Neural progenitor cell (in vitro differentiated cells): ENCODE measurements around the gene EVL. TPM values are rescaled to one million over a fixed set of nuclear protein-coding genes. Genes with fewer than 3 reads are reported as not detected.

ENCODE experiments used
- DNase-seq: peaks from one replicate; pipeline ENCODE4 v3.0.0-alpha.2; 2016; ENCODE audit warnings: low spot score
- H2AFZ ChIP-seq: fragments of 200-600 bp; sonication (generic); replicated peaks from 2 replicates; pipeline ENCODE4 v1.6.1; 2016; ENCODE audit warnings: antibody characterized with exemption
- H3F3A ChIP-seq: fragments of 200-600 bp; sonication (generic); 2 replicates; pipeline ENCODE4 v1.6.1; 2016; ENCODE audit warnings: antibody characterized with exemption, low read depth
- H3K27ac ChIP-seq: fragments of 200-600 bp; sonication (generic); 2 replicates; pipeline ENCODE4 v1.5.1; 2016; ENCODE audit warnings: mild to moderate bottlenecking
- H3K27me3 ChIP-seq: fragments of 200-600 bp; sonication (generic); 2 replicates; pipeline ENCODE4 v1.6.1; 2016; ENCODE audit warnings: mild to moderate bottlenecking, moderate library complexity
- H3K36me3 ChIP-seq: fragments of 200-600 bp; sonication (generic); 2 replicates; pipeline ENCODE4 v1.5.1; 2016
- H3K4me1 ChIP-seq: fragments of 200-600 bp; sonication (generic); 2 replicates; pipeline ENCODE4 v1.6.1; 2016; ENCODE audit warnings: mixed run types
- H3K4me2 ChIP-seq: fragments of 200-600 bp; sonication (generic); 2 replicates; pipeline ENCODE4 v1.6.1; 2016
- H3K4me3 ChIP-seq: fragments of 200-600 bp; sonication (generic); 2 replicates; pipeline ENCODE4 v1.5.1; 2016
- H3K79me2 ChIP-seq: fragments of 200-600 bp; sonication (generic); 2 replicates; pipeline ENCODE4 v1.6.1; 2016; ENCODE audit warnings: low read depth
- H3K9ac ChIP-seq: fragments of 200-600 bp; sonication (generic); 2 replicates; pipeline ENCODE4 v1.6.1; 2016
- H3K9me3 ChIP-seq: fragments of 200-600 bp; sonication (generic); 2 replicates; pipeline ENCODE4 v1.5.1; 2016; ENCODE audit warnings: low read depth
- H4K20me1 ChIP-seq: fragments of 200-600 bp; sonication (generic); 2 replicates; pipeline ENCODE4 v1.6.1; 2016; ENCODE audit warnings: low read depth
- H3K27ac Mint-ChIP-seq: 3 replicates; pipeline ENCODE4 v1.8.0; 2021; ENCODE audit warnings: mixed read lengths
- H3K27me3 Mint-ChIP-seq: 2 replicates; pipeline ENCODE4 v1.8.0; 2022; ENCODE audit warnings: low read depth, mild to moderate bottlenecking, inconsistent platforms, moderate library complexity, mixed read lengths; ENCODE audit not compliant: insufficient read depth
- H3K36me3 Mint-ChIP-seq: 3 replicates; pipeline ENCODE4 v1.8.0; 2021; ENCODE audit warnings: mixed read lengths
- H3K4me1 Mint-ChIP-seq: 3 replicates; pipeline ENCODE4 v1.8.0; 2021; ENCODE audit warnings: mixed read lengths
- H3K4me3 Mint-ChIP-seq: 3 replicates; pipeline ENCODE4 v1.8.0; 2021; ENCODE audit warnings: mild to moderate bottlenecking, moderate library complexity, mixed read lengths
- H3K9me3 Mint-ChIP-seq: 3 replicates; pipeline ENCODE4 v1.8.0; 2020; ENCODE audit warnings: mixed read lengths
- EZH2 ChIP-seq: fragments of 200-600 bp; sonication (generic); IDR thresholded peaks from 2 replicates; pipeline ENCODE4 v1.6.1; 2017; ENCODE audit warnings: antibody characterized with exemption, mild to moderate bottlenecking, moderate library complexity
- EZH2phosphoT487 ChIP-seq: fragments of 200-600 bp; sonication (generic); IDR thresholded peaks from 2 replicates; pipeline ENCODE4 v1.6.1; 2017; ENCODE audit warnings: antibody characterized with exemption
- total RNA-seq: library from RNA; depleted of rRNA; stranded (reverse); fragments of >200 nt; gene quantifications from 2 replicates; pipeline ENCODE4 v1.2.3, GENCODE V29; 2015; ENCODE audit warnings: low replicate concordance
- TF ChIP-seq, protein P1 (sequence below): fragments of 200-600 bp; sonication (generic); IDR thresholded peaks from 2 replicates; pipeline ENCODE4 v1.5.1; 2017; ENCODE audit warnings: antibody characterized with exemption, mild to moderate bottlenecking

Gene EVL
- total RNA-seq, 1 donor from 2014 or later: 49.2 TPM

DNA sequence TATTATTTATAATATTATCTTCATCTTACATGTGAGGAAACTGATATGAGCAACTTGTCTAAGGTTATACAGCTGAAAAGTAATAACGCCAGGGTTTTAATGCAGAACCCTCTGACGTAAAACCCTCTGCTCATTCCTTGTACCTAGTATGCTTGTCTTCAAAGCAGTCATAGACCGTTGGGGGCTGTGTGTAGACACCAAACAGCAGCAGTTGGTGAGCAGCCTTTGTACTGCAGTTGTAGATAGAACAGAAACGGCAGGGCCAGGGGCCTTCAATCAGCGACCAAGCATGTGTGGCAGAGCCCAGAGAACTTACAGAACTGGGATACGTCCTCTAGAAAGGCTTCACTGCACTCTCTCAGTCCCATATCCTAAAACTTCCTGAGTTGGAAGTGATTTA, 28.1 kb downstream of the EVL start:
- H4K20me1 ChIP-seq: peaks cover 11% of the 10 kb centered on the region
- no peaks in the 10 kb centered on the region for H3K36me3 ChIP-seq
- no peak for DNase-seq
- no peak overlapping the region for H3K9ac ChIP-seq
- Mint-ChIP-seq H3K4me3 (no peak overlapping the region), H3K9me3 (no peaks in the 10 kb centered on the region), H3K27ac (no peak overlapping the region), H3K27me3 (peaks cover 3% of the 10 kb centered on the region), H3K4me1 (no peaks in the 10 kb centered on the region), H3K36me3 (peaks cover 19% of the 10 kb centered on the region)
- H3K4me1 ChIP-seq: no peaks in the 10 kb centered on the region
- TF ChIP-seq EZH2 (no peak), EZH2phosphoT487 (no peak)
- TF ChIP-seq, protein P1, sequence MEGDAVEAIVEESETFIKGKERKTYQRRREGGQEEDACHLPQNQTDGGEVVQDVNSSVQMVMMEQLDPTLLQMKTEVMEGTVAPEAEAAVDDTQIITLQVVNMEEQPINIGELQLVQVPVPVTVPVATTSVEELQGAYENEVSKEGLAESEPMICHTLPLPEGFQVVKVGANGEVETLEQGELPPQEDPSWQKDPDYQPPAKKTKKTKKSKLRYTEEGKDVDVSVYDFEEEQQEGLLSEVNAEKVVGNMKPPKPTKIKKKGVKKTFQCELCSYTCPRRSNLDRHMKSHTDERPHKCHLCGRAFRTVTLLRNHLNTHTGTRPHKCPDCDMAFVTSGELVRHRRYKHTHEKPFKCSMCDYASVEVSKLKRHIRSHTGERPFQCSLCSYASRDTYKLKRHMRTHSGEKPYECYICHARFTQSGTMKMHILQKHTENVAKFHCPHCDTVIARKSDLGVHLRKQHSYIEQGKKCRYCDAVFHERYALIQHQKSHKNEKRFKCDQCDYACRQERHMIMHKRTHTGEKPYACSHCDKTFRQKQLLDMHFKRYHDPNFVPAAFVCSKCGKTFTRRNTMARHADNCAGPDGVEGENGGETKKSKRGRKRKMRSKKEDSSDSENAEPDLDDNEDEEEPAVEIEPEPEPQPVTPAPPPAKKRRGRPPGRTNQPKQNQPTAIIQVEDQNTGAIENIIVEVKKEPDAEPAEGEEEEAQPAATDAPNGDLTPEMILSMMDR: no peak
- H3F3A ChIP-seq: peaks cover 4% of the 10 kb centered on the region
- no peak overlapping the region for H3K4me2 ChIP-seq
- H3K27ac ChIP-seq: no peak overlapping the region
- no peaks in the 10 kb centered on the region for H3K79me2 ChIP-seq
- H3K9me3 ChIP-seq: no peaks in the 10 kb centered on the region
- no peaks in the 10 kb centered on the region for H3K27me3 ChIP-seq
- H3K4me3 ChIP-seq: no peak overlapping the region
- H2AFZ ChIP-seq: no peak overlapping the region

- H3K9ac ChIP-seq: no peak overlapping the region
- no peaks in the 10 kb centered on the region for H3K9me3 ChIP-seq
- H3K27ac ChIP-seq: no peak overlapping the region
- Mint-ChIP-seq H3K27ac (no peak overlapping the region), H3K36me3 (peaks cover 22% of the 10 kb centered on the region), H3K9me3 (no peaks in the 10 kb centered on the region), H3K27me3 (no peaks in the 10 kb centered on the region), H3K4me3 (no peak overlapping the region), H3K4me1 (no peaks in the 10 kb centered on the region)
- TF ChIP-seq EZH2phosphoT487 (no peak), EZH2 (no peak)
- TF ChIP-seq, protein P1: no peak
- no peaks in the 10 kb centered on the region for H3K79me2 ChIP-seq
- no peaks in the 10 kb centered on the region for H3K36me3 ChIP-seq
- H3K4me1 ChIP-seq: no peaks in the 10 kb centered on the region
- peaks cover 11% of the 10 kb centered on the region for H4K20me1 ChIP-seq
- H3F3A ChIP-seq: peaks cover 4% of the 10 kb centered on the region
- no peak overlapping the region for H3K4me3 ChIP-seq
- no peak overlapping the region for H2AFZ ChIP-seq
- DNase-seq: no peak
- H3K4me2 ChIP-seq: no peak overlapping the region
- H3K27me3 ChIP-seq: no peaks in the 10 kb centered on the region
Observed at GRCh38 chr14:100096656-100097055, 31.4 kb downstream of the EVL start.

- Histone ChIP-seq H3K4me1 (no peaks in the 10 kb centered on the region), H3K9me3 (no peaks in the 10 kb centered on the region), H4K20me1 (peaks cover 15% of the 10 kb centered on the region), H3F3A (peaks cover 4% of the 10 kb centered on the region), H3K79me2 (no peaks in the 10 kb centered on the region), H3K27me3 (no peaks in the 10 kb centered on the region), H3K4me3 (no peak overlapping the region), H3K27ac (no peak overlapping the region), H3K4me2 (no peak overlapping the region), H3K9ac (no peak overlapping the region), H3K36me3 (no peaks in the 10 kb centered on the region), H2AFZ (no peak overlapping the region)
- TF ChIP-seq EZH2 (no peak), EZH2phosphoT487 (no peak)
- TF ChIP-seq, protein P1: no peak
- no peaks in the 10 kb centered on the region for H3K27me3 Mint-ChIP-seq
- no peaks in the 10 kb centered on the region for H3K4me1 Mint-ChIP-seq
- no peak overlapping the region for H3K4me3 Mint-ChIP-seq
- no peak overlapping the region for H3K27ac Mint-ChIP-seq
- peaks cover 24% of the 10 kb centered on the region for H3K36me3 Mint-ChIP-seq
- no peak for DNase-seq
- no peaks in the 10 kb centered on the region for H3K9me3 Mint-ChIP-seq
Observed at GRCh38 chr14:100098171-100098570, 32.9 kb downstream of the EVL start.
